CD14-positive monocyte (primary cell): Measurements from ENCODE around the gene RAB4B. TPM values are rescaled to one million over a fixed set of nuclear protein-coding genes. Genes with fewer than 3 reads are reported as not detected.

Experiments used
- DNase-seq, 3 donors: peaks; one replicate each; pipeline ENCODE4 v3.0.0-alpha.2; 2011 to 2022
- H2AFZ ChIP-seq: 2 replicates; pipeline ENCODE4 v1.6.0; 2012; ENCODE audit warnings: mild to moderate bottlenecking, low read depth, low read length, inconsistent platforms; ENCODE audit not compliant: insufficient read depth, poor library complexity, severe bottlenecking
- H3K27ac ChIP-seq, 2 donors: 1 replicate in 1 of 2; 2 replicates in 1 of 2; pipeline ENCODE4 v1.5.1; 2012 to 2013; ENCODE audit warnings: low read length in 2 of 2, control low read depth in 1 of 2, inconsistent platforms in 1 of 2, low read depth in 1 of 2, mild to moderate bottlenecking in 1 of 2
- H3K27me3 ChIP-seq, 2 donors: one replicate each; pipeline versions ENCODE4 v1.6.0 to v1.6.1; 2011 to 2013; ENCODE audit warnings: low read length in 2 of 2; ENCODE audit not compliant: control insufficient read depth in 2 of 2, insufficient read depth in 2 of 2
- H3K36me3 ChIP-seq, 2 donors: replicated peaks in 1 of 2; 1 replicate in 1 of 2; 2 replicates in 1 of 2; pipeline versions ENCODE4 v1.5.1 to v1.6.1; 2012 to 2013; ENCODE audit warnings: low read length in 2 of 2, control low read depth in 1 of 2, inconsistent platforms in 1 of 2, mild to moderate bottlenecking in 1 of 2; ENCODE audit not compliant: insufficient read depth in 2 of 2, control insufficient read depth in 1 of 2
- H3K4me1 ChIP-seq, 2 donors: 1 replicate in 1 of 2; 2 replicates in 1 of 2; pipeline versions ENCODE4 v1.5.1 to v1.6.1; 2012 to 2013; ENCODE audit warnings: low read length in 2 of 2, control low read depth in 1 of 2, inconsistent platforms in 1 of 2, mild to moderate bottlenecking in 1 of 2, moderate library complexity in 1 of 2; ENCODE audit not compliant: insufficient read depth in 2 of 2, control insufficient read depth in 1 of 2
- H3K4me2 ChIP-seq: replicated peaks from 2 replicates; pipeline ENCODE3; 2012; ENCODE audit warnings: low read length, moderate library complexity, mild to moderate bottlenecking; ENCODE audit not compliant: poor library complexity, severe bottlenecking; ENCODE audit errors: extremely low read depth
- H3K4me3 ChIP-seq, 3 experiments: fragments of 200-600 bp in 1 of 3; sonication (generic) in 1 of 3; replicated peaks in 1 of 3; 1 replicate in 2 of 3; 2 replicates in 1 of 3; pipeline ENCODE4 v1.5.1; 2011 to 2013; ENCODE audit warnings: low read length in 3 of 3, mild to moderate bottlenecking in 3 of 3, control low read depth in 2 of 3, low read depth in 2 of 3, inconsistent platforms in 1 of 3, moderate library complexity in 1 of 3
- H3K79me2 ChIP-seq: 2 replicates; pipeline ENCODE4 v1.6.0; 2012; ENCODE audit warnings: mild to moderate bottlenecking, control low read depth, inconsistent platforms, low read length, moderate library complexity; ENCODE audit not compliant: insufficient read depth
- H3K9ac ChIP-seq: 2 replicates; pipeline ENCODE4 v1.6.0; 2017; ENCODE audit warnings: low read length, mild to moderate bottlenecking; ENCODE audit not compliant: insufficient read depth, poor library complexity, severe bottlenecking
- H3K9me3 ChIP-seq, 2 donors: replicated peaks in 1 of 2; 1 replicate in 1 of 2; 2 replicates in 1 of 2; pipeline versions ENCODE4 v1.5.1 to v1.6.1; 2012 to 2013; ENCODE audit warnings: low read length in 2 of 2, control low read depth in 1 of 2; ENCODE audit not compliant: control insufficient read depth in 1 of 2, insufficient read depth in 1 of 2
- H4K20me1 ChIP-seq: 2 replicates; pipeline ENCODE4 v1.6.0; 2012; ENCODE audit warnings: mild to moderate bottlenecking, low read length, control low read depth, moderate library complexity; ENCODE audit not compliant: insufficient read depth
- H3K27ac Mint-ChIP-seq, 7 donors: one replicate each; pipeline ENCODE4 v1.8.0; 2020; ENCODE audit warnings: mild to moderate bottlenecking in 7 of 7, mixed read lengths in 7 of 7, moderate library complexity in 6 of 7, inconsistent platforms in 2 of 7
- H3K27me3 Mint-ChIP-seq, 3 donors: one replicate each; pipeline ENCODE4 v1.8.0; 2021 to 2022; ENCODE audit warnings: low read depth in 3 of 3, mild to moderate bottlenecking in 3 of 3, mixed read lengths in 3 of 3, moderate library complexity in 3 of 3, inconsistent platforms in 1 of 3
- H3K36me3 Mint-ChIP-seq, 2 donors: one replicate each; pipeline ENCODE4 v1.8.0; 2020; ENCODE audit warnings: mixed read lengths in 2 of 2, inconsistent platforms in 1 of 2, mild to moderate bottlenecking in 1 of 2
- H3K4me1 Mint-ChIP-seq: one replicate; pipeline ENCODE4 v1.8.0; 2020; ENCODE audit warnings: mild to moderate bottlenecking, mixed read lengths
- H3K4me3 Mint-ChIP-seq, 2 donors: one replicate each; pipeline ENCODE4 v1.8.0; 2020; ENCODE audit warnings: mild to moderate bottlenecking in 2 of 2, mixed read lengths in 2 of 2, moderate library complexity in 1 of 2
- H3K9me3 Mint-ChIP-seq, 7 donors: one replicate each; pipeline ENCODE4 v1.8.0; 2020 to 2022; ENCODE audit warnings: mixed read lengths in 7 of 7, mild to moderate bottlenecking in 6 of 7, moderate library complexity in 6 of 7, inconsistent platforms in 2 of 7
- CTCF ChIP-seq: fragments of 200-600 bp; IDR thresholded peaks from one replicate; pipeline ENCODE4 v1.8.0; 2022; ENCODE audit warnings: antibody characterized with exemption, mild to moderate bottlenecking
- WGBS: methylation state at CpG from one replicate; pipeline ENCODE4 v1.1.5; 2013; ENCODE audit warnings: missing lambda C conversion rate; ENCODE audit not compliant: insufficient coverage; 5-methylcytosine and 5-hydroxymethylcytosine counted together
- intact Hi-C, 2 donors: fragments of 100-400 bp; cut with micrococcal nuclease; formaldehyde crosslinking; loops; one replicate each; pipeline versions ENCODE4 v1.15.0 to v1.15.1; 2023
- polyA plus RNA-seq, 3 donors: library from polyadenylated mRNA; depleted of rRNA in 1 of 3; unstranded in 2 of 3; stranded (reverse) in 1 of 3; fragments of 300-500 nt in 2 of 3; fragments of >200 nt in 1 of 3; fragmentation: Illumina TruSeq in 2 of 3; gene quantifications; 1 replicate in 2 of 3; 2 replicates in 1 of 3; pipeline ENCODE4 v1.2.3, GENCODE V29; 2012 to 2021

The RAB4B gene
- polyA plus RNA-seq, 3 donors, result 89.4 to 132 (median 108) TPM

- Mint-ChIP-seq H3K9me3 (no peaks in the 10 kb centered on the region), H3K36me3 (peaks cover 59 to 84% of the 10 kb centered on the region in 2 donors), H3K27me3 (peaks cover 0 to 3% (median 1%) of the 10 kb centered on the region in 3 donors), H3K4me3 (no peak overlapping the region), H3K27ac (peak overlapping the region in 2 of 7 donors; percentile 48 to 69), H3K4me1 (peaks cover 13% of the 10 kb centered on the region)
- Histone ChIP-seq H3K4me2 (no peak overlapping the region), H4K20me1 (peaks cover 6% of the 10 kb centered on the region), H3K79me2 (no peaks in the 10 kb centered on the region), H2AFZ (no peak overlapping the region), H3K36me3 (peaks cover 29 to 56% of the 10 kb centered on the region in 2 donors), H3K9ac (no peak overlapping the region), H3K4me3 (no peak overlapping the region), H3K9me3 (no peaks in the 10 kb centered on the region), H3K27ac (peak overlapping the region in 1 of 2 donors; percentile 52), H3K4me1 (no peaks in the 10 kb centered on the region), H3K27me3 (no peaks in the 10 kb centered on the region)
- no peak for DNase-seq
- no peak for TF ChIP-seq CTCF
- WGBS, result 93% methylated on average over 5 of the region's 7 CpGs
- intact Hi-C loops, result no loop called here
Observed at GRCh38 chr19:40791349-40791748, 13.3 kb downstream of the RAB4B start.

DNA sequence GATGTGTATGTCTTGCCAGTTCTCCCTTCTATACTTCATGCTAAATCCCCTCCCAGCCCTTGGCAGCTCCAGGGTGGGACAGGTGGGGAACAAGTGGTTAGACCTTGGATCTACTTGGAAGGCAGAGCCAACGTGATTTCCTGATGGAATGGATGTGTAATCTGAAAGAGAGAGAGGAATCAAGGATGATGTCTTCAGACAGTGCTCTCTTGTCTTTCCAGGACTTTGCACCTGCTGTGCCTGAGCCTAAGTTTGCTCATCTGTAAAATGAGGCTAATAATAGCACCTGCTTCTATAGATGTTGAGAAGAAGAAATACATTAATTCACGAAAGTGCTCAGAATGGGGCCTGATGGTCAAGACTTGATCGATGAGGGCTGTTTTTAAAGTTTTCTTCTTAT is 13.9 kb downstream of the RAB4B start:
- H3K79me2 ChIP-seq, result no peaks in the 10 kb centered on the region
- no peak overlapping the region for H3K4me2 ChIP-seq
- Mint-ChIP-seq H3K9me3 (no peaks in the 10 kb centered on the region), H3K27me3 (peaks cover 0 to 3% (median 0%) of the 10 kb centered on the region in 3 donors), H3K27ac (peak overlapping the region in 2 of 7 donors; percentile 58 to 79), H3K36me3 (peaks cover 57 to 84% of the 10 kb centered on the region in 2 donors), H3K4me1 (peaks cover 16% of the 10 kb centered on the region), H3K4me3 (no peak overlapping the region)
- H2AFZ ChIP-seq, result no peak overlapping the region
- peaks cover 5% of the 10 kb centered on the region for H4K20me1 ChIP-seq
- DNase-seq, result no peak
- intact Hi-C loops, result no loop called here
- H3K4me3 ChIP-seq, result no peak overlapping the region
- peaks cover 27 to 56% of the 10 kb centered on the region in 2 donors for H3K36me3 ChIP-seq
- no peak overlapping the region for H3K9ac ChIP-seq
- H3K9me3 ChIP-seq, result no peaks in the 10 kb centered on the region
- no peaks in the 10 kb centered on the region for H3K4me1 ChIP-seq
- no peaks in the 10 kb centered on the region for H3K27me3 ChIP-seq
- WGBS, result 84% methylated on average over 2 of the region's 3 CpGs
- TF ChIP-seq CTCF, result no peak
- peak overlapping the region in 1 of 2 donors; percentile 52 for H3K27ac ChIP-seq
